Heart left ventricle (tissue), 16 donors: ENCODE results near the gene CACNG8. TPM values are rescaled to one million over a fixed set of nuclear protein-coding genes. Genes with fewer than 3 reads are reported as not detected.
"Not testable (repeated sequence)": the region's sequence is repeated elsewhere in the genome, so short reads cannot be mapped to it uniquely, and the experiment has no call there.

ENCODE experiments used
- ATAC-seq, 4 donors: fragments of 200-7000 bp; cut with Tn5 transposase; one replicate each; pipeline ENCODE4 v1.9.1; 2020 to 2022; ENCODE audit warnings: moderate library complexity in 4 of 4, mild to moderate bottlenecking in 3 of 4, moderate number of reproducible peaks in 1 of 4
- DNase-seq, 5 donors: peaks; one replicate each; pipeline ENCODE4 v3.0.0-alpha.2; 2020
- H3K27ac ChIP-seq, 12 donors: fragments of 200-600 bp; sonication (generic) in 4 of 12; one replicate each; pipeline versions ENCODE4 v1.5.0 to v1.8.0; 2016 to 2022; ENCODE audit warnings: mild to moderate bottlenecking in 2 of 12
- H3K27me3 ChIP-seq, 9 donors: fragments of 200-600 bp; sonication (generic) in 2 of 9; one replicate each; pipeline versions ENCODE4 v1.5.1 to v1.8.0; 2016 to 2022; ENCODE audit warnings: mild to moderate bottlenecking in 3 of 9
- H3K36me3 ChIP-seq, 9 donors: fragments of 200-600 bp; sonication (generic) in 2 of 9; one replicate each; pipeline versions ENCODE4 v1.5.0 to v1.8.0; 2018 to 2022; ENCODE audit warnings: mild to moderate bottlenecking in 2 of 9
- H3K4me1 ChIP-seq, 12 donors: fragments of 200-600 bp; sonication (generic) in 4 of 12; one replicate each; pipeline versions ENCODE4 v1.5.0 to v1.8.0; 2016 to 2022; ENCODE audit warnings: mild to moderate bottlenecking in 3 of 12
- H3K4me3 ChIP-seq, 12 donors: fragments of 200-600 bp; sonication (generic) in 4 of 12; one replicate each; pipeline versions ENCODE4 v1.5.0 to v1.8.0; 2017 to 2022; ENCODE audit warnings: mild to moderate bottlenecking in 9 of 12, moderate library complexity in 4 of 12
- H3K9me3 ChIP-seq, 12 donors: fragments of 200-600 bp; sonication (generic) in 4 of 12; one replicate each; pipeline versions ENCODE4 v1.5.0 to v1.8.0; 2016 to 2022; ENCODE audit warnings: mild to moderate bottlenecking in 1 of 12
- POLR2A ChIP-seq, 2 donors: fragments of 450-650 bp; IDR thresholded peaks; one replicate each; pipeline ENCODE4 v1.6.1; 2017; ENCODE audit warnings: antibody characterized with exemption in 2 of 2, mild to moderate bottlenecking in 2 of 2, moderate library complexity in 2 of 2
- WGBS, 4 donors: extraction: QIAGEN DNeasy Blood & Tissue Kit in 2 of 4; methylation state at CpG; one replicate each; pipeline versions ENCODE4 v1.1.5 to v1.1.7; 2013 to 2018; 5-methylcytosine and 5-hydroxymethylcytosine counted together
- intact Hi-C, 10 donors: fragments of 100-400 bp; cut with DNase I; formaldehyde crosslinking; loops; one replicate each; pipeline versions ENCODE4 v1.11.1 to v1.14.2; 2022
- polyA plus RNA-seq, 2 donors: library from polyadenylated mRNA; stranded (reverse); fragments of 200-250 nt; gene quantifications; one replicate each; pipeline ENCODE4 v1.2.3, GENCODE V29; 2013
- total RNA-seq, 9 donors: library from RNA; depleted of rRNA in 2 of 9; stranded (reverse); fragments of >200 nt in 2 of 9; fragmentation: NEBNext Ultra II Directional in 3 of 9; extraction: Animal tissue kit (Norgen Biotek cat#: 25700) in 3 of 9; gene quantifications; one replicate each; pipeline versions ENCODE4 v1.1.0 to v1.2.4, GENCODE V29; 2016 to 2023
- TF ChIP-seq, protein P1 (sequence below), 12 donors: fragments of 200-600 bp; sonication (generic) in 4 of 12; IDR thresholded peaks; one replicate each; pipeline versions ENCODE4 v1.5.0 to v1.8.0; 2018 to 2022; ENCODE audit warnings: antibody characterized with exemption in 12 of 12, mild to moderate bottlenecking in 5 of 12
- donor health status: ischemic (EF 13 %, LVEDD 7.1; RV severe dilation, severe dysfunction).
- donor health status: healthy with polysubstance abuse.
- donor health status: DM: no; HTN: yes; CAD: no.
- donor health status: DM: no; HTN: no; CAD: no.
- donor health status: ischemic (EF 25% LVEDD 6.9; RV normal size, moderate dysfunction).
- donor health status: ischemic (EF 25% LVEDD 5.7; RV mildly dilated, moderate dysfunction).
- donor health status: healthy.
- donor health status: DM: yes; HTN: yes; CAD: no.
- donor health status: ischemic (EF 35%, LVEDD 5.7; RV mildly dilated, moderate dysfunction).
- donor health status: nonischemic (EF 11% LVEDD 7.7; RV severe dilation, severe dysfunction).
- donor health status: DM: yes; HTN: yes; CAD: no.
- donor health status: PGD.
- donor health status: ischemic (EF 29% LVEDD 5.4; RV normal size, mild dysfunction).
- donor health status: nonischemic (EF 23%, LVEDD 6.1; RV moderate dilation, normal function).

Gene CACNG8
- total and polyA plus RNA-seq, 11 donors = 0.02 to 0.22 (median 0.10) TPM; not detected in 4

DNA sequence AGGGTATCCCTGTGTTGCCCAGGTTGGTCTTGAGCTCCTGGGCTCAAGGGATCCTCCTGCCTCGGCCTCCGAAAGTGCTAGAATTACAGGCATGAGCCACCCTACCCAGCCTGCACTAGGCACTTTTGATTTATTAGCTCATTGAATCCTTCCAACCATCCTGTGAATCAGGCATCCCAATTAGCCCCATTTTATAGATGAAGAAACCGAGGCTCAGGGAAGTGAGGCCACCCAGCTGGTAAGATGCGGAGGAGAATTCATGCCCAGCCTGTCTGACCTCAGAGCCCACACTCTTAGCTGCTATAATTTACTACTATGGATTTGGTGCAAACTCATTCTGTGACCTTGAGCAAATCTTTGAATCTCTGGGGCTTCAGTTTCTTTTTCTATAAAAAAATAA is 17.8 kb upstream of the CACNG8 start:
- H3K27me3 ChIP-seq = peaks cover 13 to 85% (median 44%) of the 10 kb centered on the region in 9 donors
- intact Hi-C loops = no loop called here
- no peak overlapping the region for H3K27ac ChIP-seq
- no peaks in the 10 kb centered on the region for H3K4me1 ChIP-seq
- ATAC-seq (no peak), DNase-seq (no peak)
- H3K4me3 ChIP-seq = no peak overlapping the region
- H3K36me3 ChIP-seq = no peaks in the 10 kb centered on the region
- TF ChIP-seq, protein P1, sequence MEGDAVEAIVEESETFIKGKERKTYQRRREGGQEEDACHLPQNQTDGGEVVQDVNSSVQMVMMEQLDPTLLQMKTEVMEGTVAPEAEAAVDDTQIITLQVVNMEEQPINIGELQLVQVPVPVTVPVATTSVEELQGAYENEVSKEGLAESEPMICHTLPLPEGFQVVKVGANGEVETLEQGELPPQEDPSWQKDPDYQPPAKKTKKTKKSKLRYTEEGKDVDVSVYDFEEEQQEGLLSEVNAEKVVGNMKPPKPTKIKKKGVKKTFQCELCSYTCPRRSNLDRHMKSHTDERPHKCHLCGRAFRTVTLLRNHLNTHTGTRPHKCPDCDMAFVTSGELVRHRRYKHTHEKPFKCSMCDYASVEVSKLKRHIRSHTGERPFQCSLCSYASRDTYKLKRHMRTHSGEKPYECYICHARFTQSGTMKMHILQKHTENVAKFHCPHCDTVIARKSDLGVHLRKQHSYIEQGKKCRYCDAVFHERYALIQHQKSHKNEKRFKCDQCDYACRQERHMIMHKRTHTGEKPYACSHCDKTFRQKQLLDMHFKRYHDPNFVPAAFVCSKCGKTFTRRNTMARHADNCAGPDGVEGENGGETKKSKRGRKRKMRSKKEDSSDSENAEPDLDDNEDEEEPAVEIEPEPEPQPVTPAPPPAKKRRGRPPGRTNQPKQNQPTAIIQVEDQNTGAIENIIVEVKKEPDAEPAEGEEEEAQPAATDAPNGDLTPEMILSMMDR (IDR thresholded peaks at IDR 0.05) = no peak
- no peak for TF ChIP-seq POLR2A (IDR thresholded peaks at IDR 0.05)
- WGBS, 4 donors = 84 to 88% (median 88%) methylated on average over 4 of the region's 4 CpGs
- H3K9me3 ChIP-seq = no peaks in the 10 kb centered on the region

DNA sequence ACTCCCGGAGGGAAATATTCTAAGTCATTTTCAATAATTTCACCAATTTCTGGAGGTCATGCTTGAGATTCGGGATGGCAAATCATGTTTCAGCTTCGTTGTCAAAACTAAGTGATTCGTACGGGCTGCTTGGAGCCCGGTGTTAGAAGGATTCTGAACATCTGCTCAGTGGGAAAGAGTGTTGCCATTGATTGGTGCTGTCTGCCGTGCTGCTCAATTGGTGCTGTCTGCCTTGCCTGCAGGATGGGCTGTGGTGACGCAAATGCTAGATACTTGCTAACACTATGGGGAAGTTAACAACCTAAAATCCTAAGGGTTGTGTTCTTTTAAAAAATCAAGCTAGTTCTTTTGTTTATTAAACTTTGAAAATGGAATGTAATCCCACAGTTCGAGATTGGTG is 17.3 kb upstream of the CACNG8 start:
- no peak overlapping the region for H3K27ac ChIP-seq
- ATAC-seq = no peak
- DNase-seq = no peak
- intact Hi-C loops = no loop called here
- H3K27me3 ChIP-seq = peaks cover 13 to 84% (median 44%) of the 10 kb centered on the region in 9 donors
- no peaks in the 10 kb centered on the region for H3K9me3 ChIP-seq
- WGBS, 4 donors = 40 to 54% (median 44%) methylated on average over 9 of the region's 9 CpGs
- no peaks in the 10 kb centered on the region for H3K36me3 ChIP-seq
- TF ChIP-seq, protein P1 (IDR thresholded peaks at IDR 0.05) = no peak
- no peak for TF ChIP-seq POLR2A (IDR thresholded peaks at IDR 0.05)
- H3K4me3 ChIP-seq = no peak overlapping the region
- no peaks in the 10 kb centered on the region for H3K4me1 ChIP-seq

DNA sequence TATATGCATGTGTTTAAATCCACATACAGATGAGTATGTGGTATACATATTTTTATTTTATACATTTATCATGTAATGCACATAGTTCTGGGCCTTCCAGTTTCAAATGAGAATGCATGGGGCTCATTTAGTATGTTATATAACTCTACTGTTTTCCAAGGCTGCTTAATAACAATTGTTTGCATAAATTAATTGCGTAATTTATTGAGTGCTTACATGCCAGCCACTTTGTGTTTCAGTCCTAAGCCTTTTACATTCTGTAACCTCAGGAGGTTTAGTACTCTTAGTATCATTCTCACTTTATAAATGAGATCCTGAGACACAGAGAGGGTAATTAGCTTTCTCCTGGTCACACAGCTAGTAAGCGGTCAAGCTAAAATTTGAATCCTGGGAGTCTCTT is 16.7 kb upstream of the CACNG8 start:
- no peaks in the 10 kb centered on the region for H3K36me3 ChIP-seq
- DNase-seq (no peak), ATAC-seq (no peak)
- H3K9me3 ChIP-seq = no peaks in the 10 kb centered on the region
- no peak overlapping the region for H3K4me3 ChIP-seq
- peaks cover 13 to 86% (median 42%) of the 10 kb centered on the region in 9 donors for H3K27me3 ChIP-seq
- TF ChIP-seq POLR2A (IDR thresholded peaks at IDR 0.05) = no peak
- TF ChIP-seq, protein P1 (IDR thresholded peaks at IDR 0.05) = no peak
- no peaks in the 10 kb centered on the region for H3K4me1 ChIP-seq
- intact Hi-C loops = no loop called here
- 96 to 100% (median 97%) methylated on average over 2 of the region's 2 CpGs for whole genome bisulfite sequencing, 4 donors
- no peak overlapping the region for H3K27ac ChIP-seq

DNA sequence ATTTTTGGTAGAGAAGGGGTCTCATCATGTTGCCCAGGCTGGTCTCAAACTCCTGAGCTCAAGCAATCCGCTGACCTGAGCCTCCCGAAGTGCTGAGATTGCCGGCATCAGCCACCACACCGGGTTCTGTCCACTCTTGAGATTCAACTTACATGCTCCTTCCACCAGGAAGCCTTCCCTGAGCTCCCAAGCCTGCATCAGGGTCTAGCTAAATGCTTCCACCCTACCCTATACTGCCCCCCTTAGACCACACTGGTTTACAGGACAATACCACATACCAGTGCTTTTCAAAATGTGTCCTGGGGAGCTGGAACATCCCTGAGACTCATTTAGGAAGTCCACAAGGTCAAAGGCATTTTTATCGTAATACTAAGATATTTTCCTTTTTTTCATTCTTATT is 15.1 kb upstream of the CACNG8 start:
- 55 to 65% (median 65%) methylated on average over 5 of the region's 5 CpGs for WGBS, 4 donors
- no peak for DNase-seq
- no peak for TF ChIP-seq POLR2A (IDR thresholded peaks at IDR 0.05)
- TF ChIP-seq, protein P1 (IDR thresholded peaks at IDR 0.05) = no peak

DNA sequence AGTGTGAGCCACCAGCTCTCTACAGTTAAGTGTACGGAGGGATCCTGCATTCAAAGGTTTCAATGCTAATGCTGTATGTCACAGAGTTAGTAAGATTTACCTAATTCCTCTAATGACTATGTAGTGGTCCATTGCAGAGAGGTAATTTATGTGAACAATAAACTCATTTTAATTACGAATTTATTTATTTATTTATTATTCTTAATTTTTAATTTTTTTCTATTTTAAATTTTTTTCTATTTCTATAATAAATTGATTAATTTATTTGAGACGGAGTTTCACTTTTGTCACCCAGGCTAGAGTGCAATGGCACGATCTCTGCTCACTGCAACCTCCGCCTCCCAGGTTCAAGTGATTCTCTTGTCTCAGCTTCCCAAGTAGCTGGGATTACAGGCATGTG is 14.1 kb upstream of the CACNG8 start:
- H3K27ac ChIP-seq, intact Hi-C loops, H3K9me3 ChIP-seq, H3K4me3 ChIP-seq, H3K4me1 ChIP-seq, DNase-seq, ATAC-seq, H3K36me3 ChIP-seq: not testable (repeated sequence)
- peaks cover 0 to 79% (median 29%) of the 10 kb centered on the region in 9 donors for H3K27me3 ChIP-seq
- WGBS, 4 donors = 80 to 91% (median 88%) methylated on average over 5 of the region's 5 CpGs

More for the DNA sequence above, 15.1 kb upstream of the CACNG8 start:
- Histone ChIP-seq H3K36me3 (no peaks in the 10 kb centered on the region), H3K4me1 (no peaks in the 10 kb centered on the region), H3K4me3 (no peak overlapping the region), H3K9me3 (no peaks in the 10 kb centered on the region), H3K27ac (no peak overlapping the region), H3K27me3 (peaks cover under 1 to 79% (median 29%) of the 10 kb centered on the region in 9 donors)
- intact Hi-C loops = no loop called here
- no peak for ATAC-seq
